Measurements from ENCODE around the gene CPEB2. TPM values are rescaled to one million over a fixed set of nuclear protein-coding genes. Genes with fewer than 3 reads are reported as not detected.

Gene CPEB2
- total and polyA plus RNA-seq, 3 donors from 2014 or later, result 76.6 to 95.6 (median 93.6) TPM

- intact Hi-C loops (cut with DNase I; ENCODE audit: low total_unique reads), result no loop called here
- Histone ChIP-seq H3K36me3 (ENCODE audit: low read depth, missing control alignments) (no peaks in the 10 kb centered on the region), H3K4me1 (no peaks in the 10 kb centered on the region), H3K27ac (no peak overlapping the region), H3K9me3 (no peaks in the 10 kb centered on the region), H3K4me3 (no peak overlapping the region), H3K27me3 (no peaks in the 10 kb centered on the region)
- no peak for DNase-seq
- no peak for TF ChIP-seq CTCF (IDR thresholded peaks at IDR 0.05)
- no peak for TF ChIP-seq POLR2A (IDR thresholded peaks at IDR 0.05)
- 73 to 79% methylated on average over 1 of the region's 1 CpG for WGBS, 2 donors
Observed at GRCh38 chr4:15100380-15100779, 98.1 kb downstream of the CPEB2 start.

- intact Hi-C loops (cut with DNase I; ENCODE audit: low total_unique reads), result no loop called here
- no peak for TF ChIP-seq CTCF (IDR thresholded peaks at IDR 0.05)
- no peak for TF ChIP-seq POLR2A (IDR thresholded peaks at IDR 0.05)
- Histone ChIP-seq H3K36me3 (ENCODE audit: low read depth, missing control alignments) (no peaks in the 10 kb centered on the region), H3K4me3 (no peak overlapping the region), H3K4me1 (no peaks in the 10 kb centered on the region), H3K27ac (no peak overlapping the region), H3K9me3 (no peaks in the 10 kb centered on the region), H3K27me3 (no peaks in the 10 kb centered on the region)
- no peak for DNase-seq
- whole genome bisulfite sequencing, 2 donors, result 69 to 71% methylated on average over 7 of the region's 7 CpGs
Observed at GRCh38 chr4:15100994-15101695, 98.9 kb downstream of the CPEB2 start.

GRCh38 chr4:15104825-15105224 is 102.5 kb downstream of the CPEB2 start:
- WGBS, 2 donors, result 100% methylated on average over 1 of the region's 1 CpG
- intact Hi-C loops (cut with DNase I; ENCODE audit: low total_unique reads), result no loop called here
- DNase-seq, result no peak
- no peaks in the 10 kb centered on the region for H3K27me3 ChIP-seq
- H3K4me3 ChIP-seq, result no peak overlapping the region
- H3K27ac ChIP-seq, result no peak overlapping the region
- no peaks in the 10 kb centered on the region for H3K4me1 ChIP-seq
- H3K36me3 ChIP-seq (ENCODE audit: low read depth, missing control alignments), result no peaks in the 10 kb centered on the region
- TF ChIP-seq POLR2A (IDR thresholded peaks at IDR 0.05) (no peak), CTCF (IDR thresholded peaks at IDR 0.05) (no peak)
- H3K9me3 ChIP-seq, result no peaks in the 10 kb centered on the region

GRCh38 chr4:15106399-15106798 is 104.1 kb downstream of the CPEB2 start:
- 54 to 66% methylated on average over 5 of the region's 5 CpGs for WGBS, 2 donors
- Histone ChIP-seq H3K9me3 (no peaks in the 10 kb centered on the region), H3K27me3 (no peaks in the 10 kb centered on the region), H3K4me3 (no peak overlapping the region), H3K36me3 (ENCODE audit: low read depth, missing control alignments) (no peaks in the 10 kb centered on the region), H3K27ac (no peak overlapping the region), H3K4me1 (no peaks in the 10 kb centered on the region)
- TF ChIP-seq CTCF (IDR thresholded peaks at IDR 0.05) (no peak), POLR2A (IDR thresholded peaks at IDR 0.05) (no peak)
- no peak for DNase-seq
- intact Hi-C loops (cut with DNase I; ENCODE audit: low total_unique reads), result no loop called here

- no peaks in the 10 kb centered on the region for H3K9me3 ChIP-seq
- no peaks in the 10 kb centered on the region for H3K27me3 ChIP-seq
- no peak overlapping the region for H3K27ac ChIP-seq
- TF ChIP-seq CTCF (IDR thresholded peaks at IDR 0.05) (no peak), POLR2A (IDR thresholded peaks at IDR 0.05) (no peak)
- H3K4me1 ChIP-seq, result no peaks in the 10 kb centered on the region
- intact Hi-C loops (cut with DNase I; ENCODE audit: low total_unique reads), result no loop called here
- H3K4me3 ChIP-seq, result no peak overlapping the region
- no peak for DNase-seq
- H3K36me3 ChIP-seq (ENCODE audit: low read depth, missing control alignments), result no peaks in the 10 kb centered on the region
Observed at GRCh38 chr4:15109600-15109999, 107.3 kb downstream of the CPEB2 start.
